Measurements from ENCODE around the gene SCAMP3.

- TF ChIP-seq BHLHE40 (IDR thresholded peaks at IDR 0.05; ENCODE audit: borderline replicate concordance in 1 of 2, low read depth in 2 of 2, low read length in 1 of 2) (no peak), SKIL (IDR thresholded peaks at IDR 0.05; ENCODE audit: low read depth, poor library complexity, severe bottlenecking) (no peak), TAF1 (IDR thresholded peaks at IDR 0.05; ENCODE audit: borderline replicate concordance, low read depth, low read length) (no peak), CUX1 (IDR thresholded peaks at IDR 0.05; ENCODE audit: insufficient replicate concordance, low read depth, low read length) (no peak), CTCF (IDR thresholded peaks at IDR 0.05 in 2 of 3, conservative IDR thresholded peaks at IDR 0.05 in 1 of 3; ENCODE audit: control insufficient read depth in 2 of 3, extremely low read depth in 1 of 3, insufficient read depth in 1 of 3, low read depth in 3 of 3, low read length in 3 of 3) (no peak), SMAD1 (IDR thresholded peaks at IDR 0.05; ENCODE audit: low read depth, partially characterized antibody) (no peak), USF2 (IDR thresholded peaks at IDR 0.05; ENCODE audit: borderline replicate concordance, low read depth, low read length) (no peak), SUZ12 (IDR thresholded peaks at IDR 0.05; ENCODE audit: unreplicated experiment) (no peak), TCF12 (IDR thresholded peaks at IDR 0.05; ENCODE audit: low read depth, low read length) (no peak), RAD21 (IDR thresholded peaks at IDR 0.05; ENCODE audit: insufficient read depth, low read depth, low read length) (no peak), BRCA1 (IDR thresholded peaks at IDR 0.05; ENCODE audit: low read depth, low read length) (no peak), MAX (IDR thresholded peaks at IDR 0.05; ENCODE audit: low read depth, low read length) (no peak), BCL11A (IDR thresholded peaks at IDR 0.05; ENCODE audit: low read depth, low read length) (no peak), SIN3A (IDR thresholded peaks at IDR 0.05; ENCODE audit: low read depth, low read length) (no peak)
Measured at GRCh38 chr1:155228096-155228427, 34.1 kb downstream of the SCAMP3 start.

Measured in GM12878 (cell line).